ENCODE measurements around the gene STK39. TPM values are rescaled to one million over a fixed set of nuclear protein-coding genes. Genes with fewer than 3 reads are reported as not detected.

STK39 gene
- 14.6 and 15.0 TPM in 2 replicates for total RNA-seq
- total RNA-seq (2013), result 8.3 TPM
- polyA plus RNA-seq, result 2.3 and 2.7 TPM in 2 replicates
- 2.7 and 5.5 TPM in 2 replicates for polyA minus RNA-seq

- intact Hi-C loops (cut with micrococcal nuclease), result loop anchor here (2.0 to 10.0 kb wide), 5 partner anchors 35 to 207 kb away; partner anchors contain the start of gene CERS6
- ATAC-seq (ENCODE audit: low read depth), result peak; percentile 71
- H3K4me1 Mint-ChIP-seq, result peaks cover 31% of the 10 kb centered on the region
- H3K27me3 Mint-ChIP-seq, result no peaks in the 10 kb centered on the region
- H4K20me1 ChIP-seq (ENCODE audit: control insufficient read depth, insufficient read depth, low read length, poor library complexity, severe bottlenecking), result no peaks in the 10 kb centered on the region
- H3K4me3 ChIP-seq (ENCODE audit: control extremely low read depth in 1 of 5, extremely low read depth in 1 of 5, insufficient read depth in 1 of 5, low read depth in 2 of 5, low read length in 4 of 5), result peak within 1 kb of the TSS; percentile 12 to 74 (median 68)
- H3K9me3 ChIP-seq (ENCODE audit: control extremely low read depth in 1 of 3, control insufficient read depth in 2 of 3, insufficient read depth in 1 of 3, low read length in 2 of 3), result no peaks in the 10 kb centered on the region
- peaks cover 7 to 23% of the 10 kb centered on the region in 2 donors for H3K4me1 ChIP-seq (ENCODE audit: control insufficient read depth in 2 of 2, insufficient read depth in 2 of 2, low read length in 2 of 2)
- POLR2A ChIA-PET, result no interaction called here
- H3K79me2 ChIP-seq (ENCODE audit: control insufficient read depth, insufficient read depth, low read length), result peaks cover 15% of the 10 kb centered on the region
- peak within 1 kb of the TSS; percentile 76 for H3K9ac ChIP-seq (ENCODE audit: low read length)
- WGBS (ENCODE audit: insufficient coverage), result under 1% methylated on average over 83 of the region's 91 CpGs
- no peaks in the 10 kb centered on the region for H3K36me3 ChIP-seq (replicated peaks in 1 of 2; ENCODE audit: control extremely low read depth in 1 of 2, control insufficient read depth in 1 of 2, extremely low read depth in 1 of 2, insufficient read depth in 2 of 2, low read length in 1 of 2)
- no peaks in the 10 kb centered on the region for H3K9me3 Mint-ChIP-seq (ENCODE audit: insufficient read depth)
- peak within 1 kb of the TSS; percentile 93 for H3K27ac Mint-ChIP-seq
- no peak for TF ChIP-seq EZH2 (IDR thresholded peaks at IDR 0.05; ENCODE audit: borderline replicate concordance, insufficient read depth, low read depth, low read length, poor library complexity, severe bottlenecking)
- TF ChIP-seq CTCF (IDR thresholded peaks at IDR 0.05), result no peak
- peak within 1 kb of the TSS; percentile 94 for H3K4me2 ChIP-seq (replicated peaks; ENCODE audit: low read depth, low read length, poor library complexity, severe bottlenecking)
- H3K4me3 Mint-ChIP-seq, result peak within 1 kb of the TSS; percentile 93
- H3K27ac ChIP-seq (ENCODE audit: low read length in 2 of 2), result peak within 1 kb of the TSS; percentile 23 to 70
- H3K27me3 ChIP-seq (replicated peaks in 1 of 4; ENCODE audit: control extremely low read depth in 1 of 4, control insufficient read depth in 3 of 4, insufficient read depth in 4 of 4, low read length in 3 of 4), result no peaks in the 10 kb centered on the region
- peak within 1 kb of the TSS; percentile 85 for H2AFZ ChIP-seq (ENCODE audit: insufficient read depth, low read depth, low read length, poor library complexity, severe bottlenecking)
- CTCF ChIA-PET, result interaction anchor here (0.8 kb wide), 1 partner anchor 72 kb away, joined by 3 read pairs; no protein-coding TSS in a partner anchor
- peak; percentile 86 for DNase-seq
Measured at GRCh38 chr2:168247341-168248261, at the start of gene STK39. STK39 (minus strand) TSS chr2:168247595; CDS start chr2:168247435, 160 bp downstream.

GRCh38 chr2:168295051-168295450 is 47.7 kb upstream of the STK39 start:
- no peaks in the 10 kb centered on the region for H3K9me3 ChIP-seq (ENCODE audit: control extremely low read depth in 1 of 3, control insufficient read depth in 2 of 3, insufficient read depth in 1 of 3, low read length in 2 of 3)
- CTCF ChIA-PET, result no interaction called here
- Mint-ChIP-seq H3K4me1 (no peaks in the 10 kb centered on the region), H3K27me3 (no peaks in the 10 kb centered on the region), H3K4me3 (no peak overlapping the region), H3K9me3 (ENCODE audit: insufficient read depth) (no peaks in the 10 kb centered on the region), H3K27ac (no peak overlapping the region)
- H3K36me3 ChIP-seq (replicated peaks in 1 of 2; ENCODE audit: control extremely low read depth in 1 of 2, control insufficient read depth in 1 of 2, extremely low read depth in 1 of 2, insufficient read depth in 2 of 2, low read length in 1 of 2), result no peaks in the 10 kb centered on the region
- no peak overlapping the region for H2AFZ ChIP-seq (ENCODE audit: insufficient read depth, low read depth, low read length, poor library complexity, severe bottlenecking)
- H3K4me2 ChIP-seq (replicated peaks; ENCODE audit: low read depth, low read length, poor library complexity, severe bottlenecking), result no peak overlapping the region
- no peaks in the 10 kb centered on the region for H4K20me1 ChIP-seq (ENCODE audit: control insufficient read depth, insufficient read depth, low read length, poor library complexity, severe bottlenecking)
- intact Hi-C loops (cut with micrococcal nuclease), result no loop called here
- no peak overlapping the region for H3K9ac ChIP-seq (ENCODE audit: low read length)
- H3K27ac ChIP-seq (ENCODE audit: low read length in 2 of 2), result no peak overlapping the region
- no peaks in the 10 kb centered on the region for H3K27me3 ChIP-seq (replicated peaks in 1 of 4; ENCODE audit: control extremely low read depth in 1 of 4, control insufficient read depth in 3 of 4, insufficient read depth in 4 of 4, low read length in 3 of 4)
- no peak for TF ChIP-seq CTCF (IDR thresholded peaks at IDR 0.05)
- no peak for TF ChIP-seq EZH2 (IDR thresholded peaks at IDR 0.05; ENCODE audit: borderline replicate concordance, insufficient read depth, low read depth, low read length, poor library complexity, severe bottlenecking)
- POLR2A ChIA-PET, result no interaction called here
- no peaks in the 10 kb centered on the region for H3K79me2 ChIP-seq (ENCODE audit: control insufficient read depth, insufficient read depth, low read length)
- DNase-seq (no peak), ATAC-seq (ENCODE audit: low read depth) (no peak)
- H3K4me3 ChIP-seq (ENCODE audit: control extremely low read depth in 1 of 5, extremely low read depth in 1 of 5, insufficient read depth in 1 of 5, low read depth in 2 of 5, low read length in 4 of 5), result no peak overlapping the region
- no peaks in the 10 kb centered on the region for H3K4me1 ChIP-seq (ENCODE audit: control insufficient read depth in 2 of 2, insufficient read depth in 2 of 2, low read length in 2 of 2)

All from B cell (primary cell).